Rectal smooth muscle tissue (tissue), 1 donor: ENCODE results near the gene TTC3.
A peak's percentile ranks its signal among the peaks of the same experiment; 100 is the strongest.

Source experiments
- H3K27ac ChIP-seq: one replicate; pipeline ENCODE4 v1.7.0; 2013; ENCODE audit warnings: low read depth, low read length, inconsistent platforms
- H3K27me3 ChIP-seq: one replicate; pipeline ENCODE4 v1.7.0; 2013; ENCODE audit warnings: low read length; ENCODE audit not compliant: control insufficient read depth, insufficient read depth
- H3K36me3 ChIP-seq: one replicate; pipeline ENCODE4 v1.7.0; 2013; ENCODE audit warnings: low read length; ENCODE audit not compliant: control insufficient read depth, insufficient read depth
- H3K4me1 ChIP-seq: one replicate; pipeline ENCODE4 v1.7.0; 2013; ENCODE audit warnings: low read length; ENCODE audit not compliant: control insufficient read depth, insufficient read depth
- H3K4me3 ChIP-seq: one replicate; pipeline ENCODE4 v1.7.0; 2013; ENCODE audit warnings: low read length
- H3K9ac ChIP-seq: one replicate; pipeline ENCODE4 v1.7.0; 2013; ENCODE audit warnings: low read length

TTC3 gene

GRCh38 chr21:37195610-37196009, 122.6 kb downstream of the TTC3 start:
- Histone ChIP-seq H3K9ac (no peak overlapping the region), H3K27me3 (no peaks in the 10 kb centered on the region), H3K4me3 (no peak overlapping the region), H3K4me1 (no peaks in the 10 kb centered on the region), H3K27ac (no peak overlapping the region), H3K36me3 (peaks cover 16% of the 10 kb centered on the region)

- Histone ChIP-seq H3K27me3 (no peaks in the 10 kb centered on the region), H3K9ac (no peak overlapping the region), H3K27ac (no peak overlapping the region), H3K4me1 (no peaks in the 10 kb centered on the region), H3K36me3 (peaks cover 26% of the 10 kb centered on the region), H3K4me3 (no peak overlapping the region)
These were observed 123.8 kb downstream of the TTC3 start for GRCh38 chr21:37196847-37197246.

GRCh38 chr21:37197746-37198145, 124.7 kb downstream of the TTC3 start:
- H3K4me3 ChIP-seq: no peak overlapping the region
- H3K27ac ChIP-seq: no peak overlapping the region
- H3K27me3 ChIP-seq: no peaks in the 10 kb centered on the region
- H3K4me1 ChIP-seq: no peaks in the 10 kb centered on the region
- H3K9ac ChIP-seq: no peak overlapping the region
- peaks cover 29% of the 10 kb centered on the region for H3K36me3 ChIP-seq

GRCh38 chr21:37199057-37199924, 126.2 kb downstream of the TTC3 start:
- Histone ChIP-seq H3K4me1 (no peaks in the 10 kb centered on the region), H3K36me3 (peaks cover 28% of the 10 kb centered on the region), H3K4me3 (no peak overlapping the region), H3K9ac (no peak overlapping the region), H3K27me3 (no peaks in the 10 kb centered on the region), H3K27ac (no peak overlapping the region)

GRCh38 chr21:37200641-37201480, 127.8 kb downstream of the TTC3 start:
- Histone ChIP-seq H3K36me3 (peaks cover 25% of the 10 kb centered on the region), H3K4me3 (no peak overlapping the region), H3K27ac (no peak overlapping the region), H3K4me1 (no peaks in the 10 kb centered on the region), H3K9ac (no peak overlapping the region), H3K27me3 (no peaks in the 10 kb centered on the region)

- Histone ChIP-seq H3K4me1 (no peaks in the 10 kb centered on the region), H3K36me3 (peaks cover 21% of the 10 kb centered on the region), H3K27ac (no peak overlapping the region)
These were observed 129.4 kb downstream of the TTC3 start for GRCh38 chr21:37202221-37203110.

GRCh38 chr21:37204580-37204979, 131.5 kb downstream of the TTC3 start:
- peaks cover 17% of the 10 kb centered on the region for H3K36me3 ChIP-seq
- H3K9ac ChIP-seq: no peak overlapping the region
- H3K4me3 ChIP-seq: no peak overlapping the region
- no peaks in the 10 kb centered on the region for H3K4me1 ChIP-seq
- no peaks in the 10 kb centered on the region for H3K27me3 ChIP-seq
- H3K27ac ChIP-seq: no peak overlapping the region

More at GRCh38 chr21:37202221-37203110, 129.4 kb downstream of the TTC3 start:
- Histone ChIP-seq H3K9ac (no peak overlapping the region), H3K4me3 (no peak overlapping the region), H3K27me3 (no peaks in the 10 kb centered on the region)

- H3K27ac ChIP-seq: no peak overlapping the region
- no peaks in the 10 kb centered on the region for H3K4me1 ChIP-seq
- H3K27me3 ChIP-seq: no peaks in the 10 kb centered on the region
- no peak overlapping the region for H3K4me3 ChIP-seq
- H3K36me3 ChIP-seq: peaks cover 7% of the 10 kb centered on the region
- no peak overlapping the region for H3K9ac ChIP-seq
These were observed 133.4 kb downstream of the TTC3 start for GRCh38 chr21:37206496-37206895.

GRCh38 chr21:37207441-37208009, 134.5 kb downstream of the TTC3 start:
- no peak overlapping the region for H3K4me3 ChIP-seq
- no peaks in the 10 kb centered on the region for H3K4me1 ChIP-seq
- no peak overlapping the region for H3K9ac ChIP-seq
- H3K27me3 ChIP-seq: no peaks in the 10 kb centered on the region
- H3K27ac ChIP-seq: no peak overlapping the region
- H3K36me3 ChIP-seq: peaks cover 3% of the 10 kb centered on the region

- Histone ChIP-seq H3K4me3 (peak overlapping the region; percentile 33), H3K27me3 (no peaks in the 10 kb centered on the region), H3K4me1 (no peaks in the 10 kb centered on the region), H3K9ac (no peak overlapping the region), H3K36me3 (no peaks in the 10 kb centered on the region), H3K27ac (no peak overlapping the region)
These were observed 135.1 kb downstream of the TTC3 start for GRCh38 chr21:37208056-37208721.

GRCh38 chr21:37208741-37209225, 135.7 kb downstream of the TTC3 start:
- Histone ChIP-seq H3K4me3 (no peak overlapping the region), H3K9ac (no peak overlapping the region), H3K4me1 (no peaks in the 10 kb centered on the region), H3K27ac (no peak overlapping the region), H3K36me3 (no peaks in the 10 kb centered on the region), H3K27me3 (no peaks in the 10 kb centered on the region)
